GM18508 (cell line): Measurements from ENCODE around the gene PFDN1.

ENCODE experiments used
- ATAC-seq: cut with Tn5 transposase; IDR thresholded peaks from one replicate; pipeline ENCODE4 v1.9.1; 2021; ENCODE audit warnings: moderate number of reproducible peaks; ENCODE audit not compliant: insufficient read depth, unreplicated experiment

The PFDN1 gene

GRCh38 chr5:140242890-140243585, 59.9 kb downstream of the PFDN1 start:
- ATAC-seq, result no peak

GRCh38 chr5:140242099-140242498, 60.8 kb downstream of the PFDN1 start:
- ATAC-seq, result no peak

GRCh38 chr5:140240987-140241706, 61.8 kb downstream of the PFDN1 start:
- no peak for ATAC-seq

- peak; percentile 54 for ATAC-seq
Observed at GRCh38 chr5:140239939-140240700, 62.8 kb downstream of the PFDN1 start.

GRCh38 chr5:140239461-140239860, 63.4 kb downstream of the PFDN1 start:
- ATAC-seq, result no peak

- no peak for ATAC-seq
Observed at GRCh38 chr5:140238756-140239155, 64.1 kb downstream of the PFDN1 start.

GRCh38 chr5:140236891-140237598, 65.9 kb downstream of the PFDN1 start:
- no peak for ATAC-seq

- ATAC-seq, result no peak
Observed at GRCh38 chr5:140235791-140236551, 66.9 kb downstream of the PFDN1 start.

- no peak for ATAC-seq
Observed at GRCh38 chr5:140234377-140234989, 68.4 kb downstream of the PFDN1 start.

- ATAC-seq, result no peak
Observed at GRCh38 chr5:140232731-140233130, 70.2 kb downstream of the PFDN1 start.

- ATAC-seq, result no peak
Observed at GRCh38 chr5:140230373-140230772, 72.5 kb downstream of the PFDN1 start.

GRCh38 chr5:140228364-140228837, 74.5 kb downstream of the PFDN1 start:
- ATAC-seq, result no peak

GRCh38 chr5:140227046-140227445, 75.9 kb downstream of the PFDN1 start:
- ATAC-seq, result no peak

GRCh38 chr5:140225396-140225795, 77.5 kb downstream of the PFDN1 start:
- ATAC-seq, result no peak

- no peak for ATAC-seq
Observed at GRCh38 chr5:140224658-140225057, 78.2 kb downstream of the PFDN1 start.

- no peak for ATAC-seq
Observed at GRCh38 chr5:140223567-140223966, 79.3 kb downstream of the PFDN1 start.

GRCh38 chr5:140222416-140222815, 80.5 kb downstream of the PFDN1 start:
- ATAC-seq, result no peak

- no peak for ATAC-seq
Observed at GRCh38 chr5:140221697-140222223, 81.1 kb downstream of the PFDN1 start.

GRCh38 chr5:140220698-140221064, 82.2 kb downstream of the PFDN1 start:
- ATAC-seq, result no peak
